Hematopoietic multipotent progenitor cell treated with erythropoietin and hydrocortisone succinate and interleukin-3 and kit ligand, for 15 days (in vitro differentiated cells): ENCODE data around the gene CFAP410.
"Not testable (repeated sequence)": the region's sequence is repeated elsewhere in the genome, so short reads cannot be mapped to it uniquely, and the experiment has no call there.

Source experiments
- DNase-seq: peaks from one replicate; pipeline ENCODE4 v3.0.0-alpha.2; 2015; ENCODE audit warnings: low spot score

Gene CFAP410

GRCh38 chr21:44350773-44351481 lies 11.7 kb upstream of the CFAP410 start:
- no peak for DNase-seq

GRCh38 chr21:44349847-44350772 lies 10.9 kb upstream of the CFAP410 start:
- DNase-seq = no peak

- no peak for DNase-seq
Observed at GRCh38 chr21:44349416-44349846, 10.2 kb upstream of the CFAP410 start.

- no peak for DNase-seq
Observed at GRCh38 chr21:44348861-44349260, 9.7 kb upstream of the CFAP410 start.

- DNase-seq = no peak
Observed at GRCh38 chr21:44347911-44348451, 8.8 kb upstream of the CFAP410 start.

GRCh38 chr21:44345495-44345894 lies 6.3 kb upstream of the CFAP410 start:
- no peak for DNase-seq

- DNase-seq = no peak
Observed at GRCh38 chr21:44344541-44345183, 5.5 kb upstream of the CFAP410 start.

GRCh38 chr21:44342981-44343380 lies 3.8 kb upstream of the CFAP410 start:
- DNase-seq = not testable (repeated sequence)

- DNase-seq = not testable (repeated sequence)
Observed at GRCh38 chr21:44341726-44342458, 2.7 kb upstream of the CFAP410 start.

GRCh38 chr21:44337941-44338895 lies 972 bp downstream of the CFAP410 start:
- DNase-seq = peak; percentile 39

- DNase-seq = no peak
Observed at GRCh38 chr21:44337449-44337848, 1.7 kb downstream of the CFAP410 start.

- no peak for DNase-seq
Observed at GRCh38 chr21:44335266-44336059, 3.7 kb downstream of the CFAP410 start.

GRCh38 chr21:44334329-44335030 lies 4.7 kb downstream of the CFAP410 start:
- DNase-seq = no peak

- DNase-seq = no peak
Observed at GRCh38 chr21:44333509-44334328, 5.5 kb downstream of the CFAP410 start.

GRCh38 chr21:44332965-44333364 lies 6.2 kb downstream of the CFAP410 start:
- DNase-seq = no peak

GRCh38 chr21:44332383-44332782 lies 6.8 kb downstream of the CFAP410 start:
- no peak for DNase-seq

GRCh38 chr21:44331650-44332307 lies 7.4 kb downstream of the CFAP410 start:
- DNase-seq = no peak

GRCh38 chr21:44331209-44331608 lies 8.0 kb downstream of the CFAP410 start:
- no peak for DNase-seq
